ENCODE data around the gene PIK3C2B. TPM values are rescaled to one million over a fixed set of nuclear protein-coding genes. Genes with fewer than 3 reads are reported as not detected.
A peak's percentile ranks its signal among the peaks of the same experiment; 100 is the strongest.

The PIK3C2B gene
- total and polyA plus RNA-seq, 4 donors: 2.8 to 14.9 (median 5.4) TPM

DNA sequence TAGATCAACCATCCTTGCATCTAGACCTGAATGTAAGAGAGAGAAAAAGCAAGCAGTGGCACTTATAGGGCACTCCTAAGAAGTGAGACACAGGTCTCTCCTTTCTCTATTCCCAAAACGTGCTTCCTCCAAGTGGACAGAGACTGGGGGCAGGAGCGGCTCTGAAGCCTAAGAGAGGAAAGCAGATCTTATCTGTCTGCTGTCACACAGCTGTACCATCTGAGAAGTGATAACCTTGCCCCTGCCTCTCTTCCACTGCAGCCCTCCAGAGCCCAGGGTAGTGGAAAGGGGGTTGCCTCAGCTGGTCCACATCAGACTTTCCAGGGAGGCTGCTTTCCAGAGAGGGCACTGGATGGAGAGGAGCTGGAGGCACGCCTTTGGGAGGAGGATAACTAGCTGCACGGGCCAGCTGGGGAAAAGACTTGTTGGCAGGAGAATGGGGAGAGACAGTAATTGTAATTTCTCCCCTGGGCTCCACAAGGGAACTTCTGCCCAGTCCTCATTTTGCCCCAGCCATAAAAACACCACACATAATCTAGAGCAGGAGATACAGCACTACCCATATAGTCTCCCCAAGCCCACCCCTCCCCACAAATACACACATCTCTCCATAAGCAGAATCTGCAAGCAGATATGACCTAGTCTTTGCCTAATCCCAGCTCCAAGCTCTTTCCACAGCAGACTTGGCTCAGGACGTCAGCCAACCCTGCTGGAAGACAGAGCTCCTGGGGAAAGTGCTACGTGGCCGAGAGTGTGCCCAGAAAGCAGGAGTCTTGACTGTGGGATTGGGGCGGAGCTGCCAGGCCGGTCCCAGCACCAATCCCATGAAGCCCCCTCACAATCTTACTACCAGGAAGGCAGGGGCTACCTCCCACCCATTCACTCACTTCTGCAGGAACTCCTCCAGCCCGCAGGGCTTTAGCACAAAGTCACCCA lies 31.2 kb downstream of the PIK3C2B start:
- 84% methylated on average over 10 of the region's 10 CpGs for WGBS
- no peak overlapping the region for H3K9ac ChIP-seq (ENCODE audit: low read depth in 1 of 2, low read length in 2 of 2)
- H3K4me3 ChIP-seq (ENCODE audit: low read depth in 1 of 3, low read length in 3 of 3): no peak overlapping the region
- H3K27me3 ChIP-seq (ENCODE audit: control insufficient read depth in 4 of 4, insufficient read depth in 4 of 4, low read length in 3 of 4): no peaks in the 10 kb centered on the region
- peak overlapping the region; percentile 8 to 51 for H3K27ac ChIP-seq (ENCODE audit: low read depth in 1 of 2, low read length in 2 of 2)
- peaks cover 0 to 5% (median 2%) of the 10 kb centered on the region in 4 donors for H3K4me1 ChIP-seq (ENCODE audit: control insufficient read depth in 4 of 4, insufficient read depth in 4 of 4, low read length in 3 of 4)
- no peaks in the 10 kb centered on the region for H3K9me3 ChIP-seq (ENCODE audit: control insufficient read depth in 4 of 4, low read length in 3 of 4)
- H3K36me3 ChIP-seq (ENCODE audit: control insufficient read depth in 4 of 4, insufficient read depth in 3 of 4, low read depth in 1 of 4, low read length in 3 of 4): peaks cover 2 to 13% (median 8%) of the 10 kb centered on the region in 4 donors
- no peak for DNase-seq (ENCODE audit: low spot score)
- no peak for TF ChIP-seq JUND (IDR thresholded peaks at IDR 0.05)
- TF ChIP-seq REST (IDR thresholded peaks at IDR 0.05): no peak
- no peak for TF ChIP-seq TAF1 (conservative IDR thresholded peaks at IDR 0.05)
- no peak for TF ChIP-seq RXRA (IDR thresholded peaks at IDR 0.05)

DNA sequence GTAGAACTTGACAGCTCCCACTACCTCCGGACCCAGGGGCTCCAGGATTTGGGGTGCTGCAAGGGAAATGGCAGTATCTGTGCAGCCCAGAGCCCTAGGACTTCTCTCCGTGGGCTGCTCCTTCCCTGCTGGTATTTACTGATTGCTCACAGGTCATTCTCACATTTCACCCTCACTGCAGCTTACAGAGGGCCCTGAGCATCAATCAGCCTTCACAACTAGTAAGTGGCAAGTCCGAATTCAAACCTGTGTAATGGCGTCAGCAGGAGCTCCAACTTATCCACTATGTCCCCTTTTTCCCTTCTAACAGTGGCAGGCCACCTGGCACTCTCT lies 32.4 kb downstream of the PIK3C2B start:
- DNase-seq (ENCODE audit: low spot score): no peak
- Histone ChIP-seq H3K27ac (ENCODE audit: low read depth in 1 of 2, low read length in 2 of 2) (peak overlapping the region; percentile 36 to 59), H3K4me1 (ENCODE audit: control insufficient read depth in 4 of 4, insufficient read depth in 4 of 4, low read length in 3 of 4) (peaks cover 0 to 5% (median 2%) of the 10 kb centered on the region in 4 donors), H3K36me3 (ENCODE audit: control insufficient read depth in 4 of 4, insufficient read depth in 3 of 4, low read depth in 1 of 4, low read length in 3 of 4) (peaks cover 7 to 16% (median 10%) of the 10 kb centered on the region in 4 donors), H3K9ac (ENCODE audit: low read depth in 1 of 2, low read length in 2 of 2) (no peak overlapping the region), H3K4me3 (ENCODE audit: low read depth in 1 of 3, low read length in 3 of 3) (no peak overlapping the region), H3K27me3 (ENCODE audit: control insufficient read depth in 4 of 4, insufficient read depth in 4 of 4, low read length in 3 of 4) (no peaks in the 10 kb centered on the region), H3K9me3 (ENCODE audit: control insufficient read depth in 4 of 4, low read length in 3 of 4) (no peaks in the 10 kb centered on the region)
- 86% methylated on average over 4 of the region's 4 CpGs for WGBS
- no peak for TF ChIP-seq MAX (IDR thresholded peaks at IDR 0.05)
- TF ChIP-seq EGR1 (IDR thresholded peaks at IDR 0.05; ENCODE audit: low read depth in 2 of 2): no peak
- no peak for TF ChIP-seq HNF4A (conservative IDR thresholded peaks at IDR 0.05)
- TF ChIP-seq, protein P1, sequence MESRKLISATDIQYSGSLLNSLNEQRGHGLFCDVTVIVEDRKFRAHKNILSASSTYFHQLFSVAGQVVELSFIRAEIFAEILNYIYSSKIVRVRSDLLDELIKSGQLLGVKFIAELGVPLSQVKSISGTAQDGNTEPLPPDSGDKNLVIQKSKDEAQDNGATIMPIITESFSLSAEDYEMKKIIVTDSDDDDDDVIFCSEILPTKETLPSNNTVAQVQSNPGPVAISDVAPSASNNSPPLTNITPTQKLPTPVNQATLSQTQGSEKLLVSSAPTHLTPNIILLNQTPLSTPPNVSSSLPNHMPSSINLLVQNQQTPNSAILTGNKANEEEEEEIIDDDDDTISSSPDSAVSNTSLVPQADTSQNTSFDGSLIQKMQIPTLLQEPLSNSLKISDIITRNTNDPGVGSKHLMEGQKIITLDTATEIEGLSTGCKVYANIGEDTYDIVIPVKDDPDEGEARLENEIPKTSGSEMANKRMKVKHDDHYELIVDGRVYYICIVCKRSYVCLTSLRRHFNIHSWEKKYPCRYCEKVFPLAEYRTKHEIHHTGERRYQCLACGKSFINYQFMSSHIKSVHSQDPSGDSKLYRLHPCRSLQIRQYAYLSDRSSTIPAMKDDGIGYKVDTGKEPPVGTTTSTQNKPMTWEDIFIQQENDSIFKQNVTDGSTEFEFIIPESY (IDR thresholded peaks at IDR 0.05): no peak
- TF ChIP-seq, protein P2, sequence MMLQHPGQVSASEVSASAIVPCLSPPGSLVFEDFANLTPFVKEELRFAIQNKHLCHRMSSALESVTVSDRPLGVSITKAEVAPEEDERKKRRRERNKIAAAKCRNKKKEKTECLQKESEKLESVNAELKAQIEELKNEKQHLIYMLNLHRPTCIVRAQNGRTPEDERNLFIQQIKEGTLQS (IDR thresholded peaks at IDR 0.05): no peak
- TF ChIP-seq RXRA (IDR thresholded peaks at IDR 0.05): no peak
- no peak for TF ChIP-seq JUND (IDR thresholded peaks at IDR 0.05)
- no peak for TF ChIP-seq YY1 (IDR thresholded peaks at IDR 0.05)
- no peak for TF ChIP-seq HNF4G (IDR thresholded peaks at IDR 0.05)
- no peak for TF ChIP-seq CTCF (IDR thresholded peaks at IDR 0.05; ENCODE audit: low read depth, low read length, missing input control)
- TF ChIP-seq REST (IDR thresholded peaks at IDR 0.05): no peak
- no peak for TF ChIP-seq GABPA (IDR thresholded peaks at IDR 0.05 in 1 of 2, conservative IDR thresholded peaks at IDR 0.05 in 1 of 2)
- TF ChIP-seq SP1 (IDR thresholded peaks at IDR 0.05): no peak
- TF ChIP-seq FOXA1 (IDR thresholded peaks at IDR 0.05): no peak
- no peak for TF ChIP-seq RAD21 (IDR thresholded peaks at IDR 0.05)
- TF ChIP-seq FOXA2 (IDR thresholded peaks at IDR 0.05): no peak
- TF ChIP-seq NR2F2 (IDR thresholded peaks at IDR 0.05): no peak
- no peak for TF ChIP-seq TAF1 (conservative IDR thresholded peaks at IDR 0.05)
